ENCODE results near the gene PI4K2A. TPM values are rescaled to one million over a fixed set of nuclear protein-coding genes. Genes with fewer than 3 reads are reported as not detected.

Gene PI4K2A
- total and polyA plus RNA-seq, 2 of the 13 experiments (the other 11 are each of a cell fraction or from before 2014, with no cell fraction given), result 10.9 to 14.3 TPM

DNA sequence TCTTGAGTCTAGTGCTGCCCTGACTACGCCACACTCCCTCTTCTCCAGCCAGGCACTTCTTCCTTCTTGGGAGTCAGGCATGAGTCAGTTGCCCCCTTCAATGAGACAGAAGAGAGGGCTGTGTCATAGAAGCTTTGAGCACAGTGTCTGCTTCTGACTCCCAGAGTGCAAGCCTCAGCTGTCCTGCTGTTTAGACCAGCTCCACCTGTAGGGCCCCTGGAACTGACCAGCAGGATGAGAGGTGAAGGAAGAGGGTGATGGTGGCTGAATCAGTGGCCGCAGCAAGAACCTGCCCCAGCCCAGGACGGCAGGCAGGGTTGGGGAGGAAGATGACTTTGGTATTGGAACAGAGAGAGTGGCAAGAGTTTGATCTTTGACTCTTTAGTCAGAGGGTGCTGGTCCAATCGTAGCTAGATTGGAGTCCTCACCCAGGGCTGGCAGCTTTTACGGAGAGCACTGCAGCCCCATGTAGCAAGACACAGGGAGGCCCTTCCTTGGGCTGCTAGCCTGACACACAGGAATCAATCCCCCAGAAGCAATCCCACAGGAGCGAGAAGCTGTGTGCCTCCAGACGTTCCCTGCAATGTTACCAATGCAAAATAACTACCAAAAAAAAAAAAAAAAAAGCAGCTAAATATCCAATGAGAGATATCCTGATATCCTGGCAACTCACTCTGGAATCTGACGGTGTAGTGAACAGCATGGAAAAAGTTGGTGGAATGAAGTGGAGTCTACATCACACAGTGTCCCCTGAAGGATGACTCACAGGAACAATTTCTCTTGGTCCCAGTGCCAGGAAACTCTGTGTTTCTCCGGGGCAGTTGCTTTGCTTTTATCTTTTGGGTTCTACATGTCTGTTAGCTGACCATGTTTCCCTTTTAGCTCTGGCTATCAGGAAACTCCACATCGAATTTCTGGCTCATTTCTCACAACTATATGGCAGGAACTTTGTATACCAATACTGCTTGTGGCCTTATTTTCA lies 44.1 kb upstream of the PI4K2A start (continued):
- TF ChIP-seq, protein P1, sequence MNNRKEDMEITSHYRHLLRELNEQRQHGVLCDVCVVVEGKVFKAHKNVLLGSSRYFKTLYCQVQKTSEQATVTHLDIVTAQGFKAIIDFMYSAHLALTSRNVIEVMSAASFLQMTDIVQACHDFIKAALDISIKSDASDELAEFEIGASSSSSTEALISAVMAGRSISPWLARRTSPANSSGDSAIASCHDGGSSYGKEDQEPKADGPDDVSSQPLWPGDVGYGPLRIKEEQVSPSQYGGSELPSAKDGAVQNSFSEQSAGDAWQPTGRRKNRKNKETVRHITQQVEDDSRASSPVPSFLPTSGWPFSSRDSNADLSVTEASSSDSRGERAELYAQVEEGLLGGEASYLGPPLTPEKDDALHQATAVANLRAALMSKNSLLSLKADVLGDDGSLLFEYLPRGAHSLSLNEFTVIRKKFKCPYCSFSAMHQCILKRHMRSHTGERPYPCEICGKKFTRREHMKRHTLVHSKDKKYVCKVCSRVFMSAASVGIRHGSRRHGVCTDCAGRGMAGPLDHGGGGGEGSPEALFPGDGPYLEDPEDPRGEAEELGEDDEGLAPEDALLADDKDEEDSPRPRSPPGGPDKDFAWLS (CRISPR knock-in tag; IDR thresholded peaks at IDR 0.05; ENCODE audit: borderline replicate concordance), result no peak
- TF ChIP-seq, protein P2, sequence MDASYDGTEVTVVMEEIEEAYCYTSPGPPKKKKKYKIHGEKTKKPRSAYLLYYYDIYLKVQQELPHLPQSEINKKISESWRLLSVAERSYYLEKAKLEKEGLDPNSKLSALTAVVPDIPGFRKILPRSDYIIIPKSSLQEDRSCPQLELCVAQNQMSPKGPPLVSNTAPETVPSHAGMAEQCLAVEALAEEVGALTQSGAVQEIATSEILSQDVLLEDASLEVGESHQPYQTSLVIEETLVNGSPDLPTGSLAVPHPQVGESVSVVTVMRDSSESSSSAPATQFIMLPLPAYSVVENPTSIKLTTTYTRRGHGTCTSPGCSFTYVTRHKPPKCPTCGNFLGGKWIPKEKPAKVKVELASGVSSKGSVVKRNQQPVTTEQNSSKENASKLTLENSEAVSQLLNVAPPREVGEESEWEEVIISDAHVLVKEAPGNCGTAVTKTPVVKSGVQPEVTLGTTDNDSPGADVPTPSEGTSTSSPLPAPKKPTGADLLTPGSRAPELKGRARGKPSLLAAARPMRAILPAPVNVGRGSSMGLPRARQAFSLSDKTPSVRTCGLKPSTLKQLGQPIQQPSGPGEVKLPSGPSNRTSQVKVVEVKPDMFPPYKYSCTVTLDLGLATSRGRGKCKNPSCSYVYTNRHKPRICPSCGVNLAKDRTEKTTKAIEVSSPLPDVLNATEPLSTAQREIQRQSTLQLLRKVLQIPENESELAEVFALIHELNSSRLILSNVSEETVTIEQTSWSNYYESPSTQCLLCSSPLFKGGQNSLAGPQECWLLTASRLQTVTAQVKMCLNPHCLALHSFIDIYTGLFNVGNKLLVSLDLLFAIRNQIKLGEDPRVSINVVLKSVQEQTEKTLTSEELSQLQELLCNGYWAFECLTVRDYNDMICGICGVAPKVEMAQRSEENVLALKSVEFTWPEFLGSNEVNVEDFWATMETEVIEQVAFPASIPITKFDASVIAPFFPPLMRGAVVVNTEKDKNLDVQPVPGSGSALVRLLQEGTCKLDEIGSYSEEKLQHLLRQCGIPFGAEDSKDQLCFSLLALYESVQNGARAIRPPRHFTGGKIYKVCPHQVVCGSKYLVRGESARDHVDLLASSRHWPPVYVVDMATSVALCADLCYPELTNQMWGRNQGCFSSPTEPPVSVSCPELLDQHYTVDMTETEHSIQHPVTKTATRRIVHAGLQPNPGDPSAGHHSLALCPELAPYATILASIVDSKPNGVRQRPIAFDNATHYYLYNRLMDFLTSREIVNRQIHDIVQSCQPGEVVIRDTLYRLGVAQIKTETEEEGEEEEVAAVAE (CRISPR knock-in tag; IDR thresholded peaks at IDR 0.05; ENCODE audit: borderline replicate concordance), result no peak
- TF ChIP-seq, protein P3, sequence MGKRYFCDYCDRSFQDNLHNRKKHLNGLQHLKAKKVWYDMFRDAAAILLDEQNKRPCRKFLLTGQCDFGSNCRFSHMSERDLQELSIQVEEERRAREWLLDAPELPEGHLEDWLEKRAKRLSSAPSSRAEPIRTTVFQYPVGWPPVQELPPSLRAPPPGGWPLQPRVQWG (CRISPR knock-in tag; IDR thresholded peaks at IDR 0.05; ENCODE audit: borderline replicate concordance, low read depth), result no peak
- TF ChIP-seq CEBPB (IDR thresholded peaks at IDR 0.05; ENCODE audit: borderline replicate concordance, low read depth, low read length), result no peak
- TF ChIP-seq, protein P4, sequence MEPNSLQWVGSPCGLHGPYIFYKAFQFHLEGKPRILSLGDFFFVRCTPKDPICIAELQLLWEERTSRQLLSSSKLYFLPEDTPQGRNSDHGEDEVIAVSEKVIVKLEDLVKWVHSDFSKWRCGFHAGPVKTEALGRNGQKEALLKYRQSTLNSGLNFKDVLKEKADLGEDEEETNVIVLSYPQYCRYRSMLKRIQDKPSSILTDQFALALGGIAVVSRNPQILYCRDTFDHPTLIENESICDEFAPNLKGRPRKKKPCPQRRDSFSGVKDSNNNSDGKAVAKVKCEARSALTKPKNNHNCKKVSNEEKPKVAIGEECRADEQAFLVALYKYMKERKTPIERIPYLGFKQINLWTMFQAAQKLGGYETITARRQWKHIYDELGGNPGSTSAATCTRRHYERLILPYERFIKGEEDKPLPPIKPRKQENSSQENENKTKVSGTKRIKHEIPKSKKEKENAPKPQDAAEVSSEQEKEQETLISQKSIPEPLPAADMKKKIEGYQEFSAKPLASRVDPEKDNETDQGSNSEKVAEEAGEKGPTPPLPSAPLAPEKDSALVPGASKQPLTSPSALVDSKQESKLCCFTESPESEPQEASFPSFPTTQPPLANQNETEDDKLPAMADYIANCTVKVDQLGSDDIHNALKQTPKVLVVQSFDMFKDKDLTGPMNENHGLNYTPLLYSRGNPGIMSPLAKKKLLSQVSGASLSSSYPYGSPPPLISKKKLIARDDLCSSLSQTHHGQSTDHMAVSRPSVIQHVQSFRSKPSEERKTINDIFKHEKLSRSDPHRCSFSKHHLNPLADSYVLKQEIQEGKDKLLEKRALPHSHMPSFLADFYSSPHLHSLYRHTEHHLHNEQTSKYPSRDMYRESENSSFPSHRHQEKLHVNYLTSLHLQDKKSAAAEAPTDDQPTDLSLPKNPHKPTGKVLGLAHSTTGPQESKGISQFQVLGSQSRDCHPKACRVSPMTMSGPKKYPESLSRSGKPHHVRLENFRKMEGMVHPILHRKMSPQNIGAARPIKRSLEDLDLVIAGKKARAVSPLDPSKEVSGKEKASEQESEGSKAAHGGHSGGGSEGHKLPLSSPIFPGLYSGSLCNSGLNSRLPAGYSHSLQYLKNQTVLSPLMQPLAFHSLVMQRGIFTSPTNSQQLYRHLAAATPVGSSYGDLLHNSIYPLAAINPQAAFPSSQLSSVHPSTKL (CRISPR knock-in tag; IDR thresholded peaks at IDR 0.05), result no peak
- no peak for TF ChIP-seq ZFP62 (CRISPR knock-in tag; IDR thresholded peaks at IDR 0.05)
- TF ChIP-seq ZNF484 (CRISPR knock-in tag; IDR thresholded peaks at IDR 0.05; ENCODE audit: borderline replicate concordance, low read depth), result no peak
- no peak for TF ChIP-seq ZNF431 (CRISPR knock-in tag; IDR thresholded peaks at IDR 0.05; ENCODE audit: borderline replicate concordance, low read depth)
- peak; percentile 97 for TF ChIP-seq ZNF121 (CRISPR knock-in tag; IDR thresholded peaks at IDR 0.05)
- TF ChIP-seq TBP (CRISPR knock-in tag; IDR thresholded peaks at IDR 0.05), result no peak
- TF ChIP-seq FLYWCH1 (CRISPR knock-in tag; IDR thresholded peaks at IDR 0.05), result no peak
- no peak for TF ChIP-seq GMEB2 (CRISPR knock-in tag; IDR thresholded peaks at IDR 0.05; ENCODE audit: low read depth)
- TF ChIP-seq ZNF713 (CRISPR knock-in tag; IDR thresholded peaks at IDR 0.05), result no peak
- no peak for TF ChIP-seq SOX6 (IDR thresholded peaks at IDR 0.05)
- TF ChIP-seq SOX6 (CRISPR knock-in tag; IDR thresholded peaks at IDR 0.05), result peak; percentile 32; the same call in 1 of the 2 replicates
- TF ChIP-seq MTA3 (CRISPR knock-in tag; IDR thresholded peaks at IDR 0.05), result no peak
